ENCODE measurements around the gene RGS5. TPM values are rescaled to one million over a fixed set of nuclear protein-coding genes. Genes with fewer than 3 reads are reported as not detected.

The RGS5 gene
- total RNA-seq, 4 donors from 2014 or later: 7.0 to 32.9 (median 21.8) TPM

DNA sequence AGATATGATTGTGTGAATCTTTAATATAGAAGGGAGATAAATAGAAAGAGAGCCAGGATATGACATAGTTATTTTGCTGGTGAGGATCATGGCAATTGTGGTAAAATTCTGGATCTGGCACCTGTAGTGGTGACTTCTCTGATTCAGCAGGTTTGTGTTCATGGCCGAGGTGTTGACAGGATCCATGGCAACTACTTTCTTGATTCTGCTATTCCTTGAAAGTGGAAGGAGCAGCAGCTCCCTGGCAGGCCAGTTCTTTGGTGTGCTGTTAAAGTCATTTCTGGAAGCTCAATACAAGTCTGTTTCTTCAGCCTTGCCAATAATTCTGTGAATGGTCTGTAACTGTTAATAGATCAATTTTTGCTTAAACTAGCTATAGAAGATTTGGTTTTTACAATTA lies 100.1 kb downstream of the RGS5 start:
- DNase-seq (ENCODE audit: low spot score in 2 of 2): no peak
- H3K9me3 ChIP-seq: no peaks in the 10 kb centered on the region
- H3K27ac ChIP-seq: no peak overlapping the region
- H3K27me3 ChIP-seq: no peaks in the 10 kb centered on the region
- TF ChIP-seq CTCF (IDR thresholded peaks at IDR 0.05) (no peak), POLR2A (IDR thresholded peaks at IDR 0.05) (no peak), POLR2AphosphoS5 (IDR thresholded peaks at IDR 0.05) (no peak), EP300 (IDR thresholded peaks at IDR 0.05) (no peak)
- WGBS: 69% methylated on average over 1 of the region's 1 CpG
- H3K36me3 ChIP-seq: no peaks in the 10 kb centered on the region
- no peaks in the 10 kb centered on the region for H3K4me1 ChIP-seq
- H3K4me3 ChIP-seq: no peak overlapping the region

GRCh38 chr1:163095213-163095612 lies 107.5 kb downstream of the RGS5 start:
- Histone ChIP-seq H3K36me3 (no peaks in the 10 kb centered on the region), H3K4me1 (no peaks in the 10 kb centered on the region), H3K9me3 (no peaks in the 10 kb centered on the region), H3K27ac (no peak overlapping the region), H3K4me3 (no peak overlapping the region), H3K27me3 (peaks cover 2% of the 10 kb centered on the region)
- DNase-seq (ENCODE audit: low spot score in 2 of 2): no peak
- 64% methylated on average over 1 of the region's 1 CpG for WGBS
- TF ChIP-seq POLR2A (IDR thresholded peaks at IDR 0.05): no peak
- no peak for TF ChIP-seq EP300 (IDR thresholded peaks at IDR 0.05)
- TF ChIP-seq CTCF (IDR thresholded peaks at IDR 0.05): no peak
- no peak for TF ChIP-seq POLR2AphosphoS5 (IDR thresholded peaks at IDR 0.05)

GRCh38 chr1:163094589-163094988 lies 108.1 kb downstream of the RGS5 start:
- DNase-seq (ENCODE audit: low spot score in 2 of 2): no peak

DNA sequence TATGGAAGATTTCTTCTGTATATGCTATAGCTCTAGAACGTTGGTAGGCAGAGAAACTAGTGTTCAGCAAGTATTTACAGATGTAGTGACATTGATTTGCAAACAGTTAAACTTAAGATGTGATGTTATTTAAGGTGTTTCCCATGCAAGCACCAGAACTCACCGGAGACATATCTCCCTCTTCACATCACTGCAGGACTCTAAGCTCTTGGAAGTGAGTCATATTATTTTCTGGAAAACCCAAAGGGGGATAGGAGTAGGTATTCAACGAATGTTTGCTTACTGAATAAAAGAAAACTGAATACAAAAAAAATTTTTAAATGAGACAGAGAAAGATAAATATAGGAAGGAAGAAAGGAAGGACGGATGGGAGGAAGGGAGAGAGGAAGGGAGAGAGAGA lies 108.5 kb downstream of the RGS5 start:
- DNase-seq (ENCODE audit: low spot score in 2 of 2): no peak
- no peak for TF ChIP-seq POLR2A (IDR thresholded peaks at IDR 0.05)
- Histone ChIP-seq H3K27ac (no peak overlapping the region), H3K4me1 (no peaks in the 10 kb centered on the region), H3K27me3 (peaks cover 2% of the 10 kb centered on the region), H3K4me3 (no peak overlapping the region), H3K9me3 (no peaks in the 10 kb centered on the region), H3K36me3 (no peaks in the 10 kb centered on the region)
- 60% methylated on average over 4 of the region's 4 CpGs for WGBS

More at GRCh38 chr1:163094589-163094988, 108.1 kb downstream of the RGS5 start:
- Histone ChIP-seq H3K4me1 (no peaks in the 10 kb centered on the region), H3K4me3 (no peak overlapping the region), H3K27ac (no peak overlapping the region), H3K27me3 (peaks cover 2% of the 10 kb centered on the region), H3K9me3 (no peaks in the 10 kb centered on the region), H3K36me3 (no peaks in the 10 kb centered on the region)
- TF ChIP-seq CTCF (IDR thresholded peaks at IDR 0.05) (no peak), EP300 (IDR thresholded peaks at IDR 0.05) (no peak), POLR2AphosphoS5 (IDR thresholded peaks at IDR 0.05) (no peak)
- 50% methylated on average over 2 of the region's 2 CpGs for WGBS

DNA sequence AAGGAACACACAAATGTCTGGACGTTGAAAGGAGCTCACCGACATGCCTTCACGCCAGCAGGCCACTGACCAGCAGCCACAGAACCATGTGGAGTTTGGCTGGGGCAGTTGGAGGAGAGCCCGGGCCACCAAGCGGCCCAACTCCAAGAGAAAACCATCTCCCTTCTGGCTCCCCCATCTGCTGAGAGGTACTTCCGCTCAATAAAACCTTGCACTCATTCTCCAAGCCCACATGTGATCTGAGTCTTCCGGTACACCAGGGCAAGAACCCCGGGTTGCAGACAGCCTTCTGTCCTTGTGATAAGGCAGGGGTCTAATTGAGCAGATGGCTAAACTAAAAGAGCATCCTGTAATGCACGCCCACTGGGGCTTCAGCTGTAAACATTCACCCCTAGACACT lies 109.1 kb downstream of the RGS5 start:
- DNase-seq (ENCODE audit: low spot score in 2 of 2): no peak
- WGBS: 84% methylated on average over 8 of the region's 9 CpGs
- Histone ChIP-seq H3K36me3 (no peaks in the 10 kb centered on the region), H3K9me3 (no peaks in the 10 kb centered on the region), H3K27me3 (peaks cover 2% of the 10 kb centered on the region), H3K4me1 (no peaks in the 10 kb centered on the region), H3K27ac (no peak overlapping the region), H3K4me3 (no peak overlapping the region)
- TF ChIP-seq EP300 (IDR thresholded peaks at IDR 0.05) (no peak), CTCF (IDR thresholded peaks at IDR 0.05) (no peak), POLR2AphosphoS5 (IDR thresholded peaks at IDR 0.05) (no peak), POLR2A (IDR thresholded peaks at IDR 0.05) (no peak)

DNA sequence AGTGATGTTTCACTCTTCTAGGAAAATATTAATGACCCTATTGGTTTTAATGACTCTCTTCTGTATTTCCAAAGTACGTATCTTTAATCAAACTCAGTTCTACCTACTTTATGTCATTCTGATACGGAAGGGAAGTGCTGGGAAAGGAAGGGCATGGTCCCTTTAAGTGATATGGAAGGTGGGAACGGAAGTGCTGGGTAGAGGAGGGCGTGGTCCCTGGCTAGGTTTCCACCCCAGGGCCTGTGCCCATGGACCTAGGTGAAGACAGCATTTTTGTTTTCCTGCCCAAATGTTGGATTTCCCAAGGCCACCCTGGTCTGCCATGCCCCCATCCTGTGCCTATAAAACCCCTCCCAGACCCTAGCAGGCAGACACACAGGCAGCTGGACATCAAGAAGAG lies 109.5 kb downstream of the RGS5 start:
- no peak for TF ChIP-seq POLR2A (IDR thresholded peaks at IDR 0.05)
- no peak for TF ChIP-seq POLR2AphosphoS5 (IDR thresholded peaks at IDR 0.05)
- TF ChIP-seq CTCF (IDR thresholded peaks at IDR 0.05): no peak
- TF ChIP-seq EP300 (IDR thresholded peaks at IDR 0.05): no peak
- Histone ChIP-seq H3K4me3 (no peak overlapping the region), H3K27me3 (peaks cover 2% of the 10 kb centered on the region), H3K9me3 (no peaks in the 10 kb centered on the region), H3K36me3 (no peaks in the 10 kb centered on the region), H3K4me1 (no peaks in the 10 kb centered on the region), H3K27ac (no peak overlapping the region)
- WGBS: 71% methylated on average over 4 of the region's 4 CpGs
- no peak for DNase-seq (ENCODE audit: low spot score in 2 of 2)

Data from suprapubic skin (tissue), 4 donors.